ENCODE data around the gene PLXNA2. TPM values are rescaled to one million over a fixed set of nuclear protein-coding genes. Genes with fewer than 3 reads are reported as not detected.

PLXNA2 gene
- total and polyA plus RNA-seq, 2 of the 4 experiments (the other 2 are of a cell fraction), result 0.72 to 1.1 TPM

GRCh38 chr1:208068407-208068806 is 175.8 kb downstream of the PLXNA2 start:
- in situ Hi-C loops (cut with MboI; ENCODE audit: low sequenced_read_pairs), result no loop called here

More at GRCh38 chr1:208068407-208068806, 175.8 kb downstream of the PLXNA2 start:
- 33% methylated on average over 5 of the region's 7 CpGs; no CpG with 5 or more reads in 1 of the 2 experiments for WGBS, 2 experiments (ENCODE audit: extremely low coverage in 2 of 2, insufficient read length in 1 of 2)
- Histone ChIP-seq H3K56ac (ENCODE audit: extremely low read depth, insufficient read depth, low read length) (no peak overlapping the region), H2BK5ac (ENCODE audit: low read depth, low read length, poor library complexity, severe bottlenecking) (no peak overlapping the region), H4K5ac (ENCODE audit: low read depth, low read length) (no peak overlapping the region), H3K27ac (ENCODE audit: insufficient read depth, low read length) (no peak overlapping the region), H3K9me3 (ENCODE audit: control insufficient read depth, insufficient read depth, low read length) (no peaks in the 10 kb centered on the region), H3K23ac (ENCODE audit: low read depth, low read length) (no peak overlapping the region), H3K4me2 (ENCODE audit: low read depth, low read length) (no peak overlapping the region), H2BK20ac (ENCODE audit: low read depth, low read length) (no peak overlapping the region), H4K20me1 (ENCODE audit: insufficient read depth, low read length) (no peaks in the 10 kb centered on the region), H3K4me3 (ENCODE audit: insufficient read depth, low read depth, low read length) (no peak overlapping the region), H2AK5ac (ENCODE audit: low read depth, low read length) (no peak overlapping the region), H2AK9ac (replicated peaks; ENCODE audit: low read depth, low read length, poor library complexity) (no peak overlapping the region), H3K36me3 (ENCODE audit: control insufficient read depth, insufficient read depth, low read length) (no peaks in the 10 kb centered on the region), H2BK15ac (ENCODE audit: low read depth, low read length) (no peak overlapping the region), H3K4me1 (ENCODE audit: control insufficient read depth, insufficient read depth, low read length) (no peaks in the 10 kb centered on the region), H2AFZ (replicated peaks; ENCODE audit: low read length, poor library complexity) (no peak overlapping the region), H4K8ac (ENCODE audit: low read depth in 2 of 2, low read length in 2 of 2) (no peak overlapping the region), H3K4ac (ENCODE audit: low read depth, low read length) (no peak overlapping the region), H3K18ac (ENCODE audit: low read depth, low read length) (no peak overlapping the region), H3K9ac (ENCODE audit: low read depth, low read length) (no peak overlapping the region), H3K9me1 (ENCODE audit: insufficient read depth, low read length) (peaks cover 10% of the 10 kb centered on the region), H3K14ac (replicated peaks; ENCODE audit: low read depth, low read length) (no peak overlapping the region), H3K79me1 (ENCODE audit: low read depth in 1 of 2, low read length in 2 of 2) (no peaks in the 10 kb centered on the region), H3K27me3 (ENCODE audit: control insufficient read depth, insufficient read depth, low read length) (no peaks in the 10 kb centered on the region), H2BK120ac (ENCODE audit: low read depth, low read length) (no peak overlapping the region), H4K91ac (ENCODE audit: insufficient read depth, low read depth, low read length) (no peak overlapping the region)
- ATAC-seq (ENCODE audit: low read depth) (no peak), DNase-seq (no peak)
- intact Hi-C loops (cut with micrococcal nuclease), result no loop called here
- BruUV-seq (replicated peaks), result no TSS peak
- dilution Hi-C loops (cut with HindIII; ENCODE audit: low sequenced_read_pairs, unreplicated experiment), result no loop called here
- ChIA-PET POLR2A (ENCODE audit: unreplicated experiment) (no interaction called here), CTCF (no interaction called here)
- no peak for TF ChIP-seq CEBPB (IDR thresholded peaks at IDR 0.05; ENCODE audit: low read depth, low read length)
- no peak for TF ChIP-seq ELK1 (IDR thresholded peaks at IDR 0.05; ENCODE audit: borderline replicate concordance, low read depth, low read length)
- no peak for TF ChIP-seq BHLHE40 (IDR thresholded peaks at IDR 0.05; ENCODE audit: low read depth, low read length)
- no peak for TF ChIP-seq MAZ (IDR thresholded peaks at IDR 0.05; ENCODE audit: borderline replicate concordance, low read depth, low read length)
- TF ChIP-seq USF2 (IDR thresholded peaks at IDR 0.05; ENCODE audit: low read depth, low read length), result no peak
- no peak for TF ChIP-seq MXI1 (IDR thresholded peaks at IDR 0.05; ENCODE audit: borderline replicate concordance, low read depth, low read length)
- no peak for TF ChIP-seq CTCF (conservative IDR thresholded peaks at IDR 0.05; ENCODE audit: low read depth, low read length)
- TF ChIP-seq SMC3 (IDR thresholded peaks at IDR 0.05; ENCODE audit: low read depth, low read length), result no peak
- TF ChIP-seq RCOR1 (IDR thresholded peaks at IDR 0.05; ENCODE audit: insufficient replicate concordance, low read length), result no peak
- no peak for TF ChIP-seq CHD1 (IDR thresholded peaks at IDR 0.05; ENCODE audit: low read depth, low read length)
- no peak for TF ChIP-seq FOS (IDR thresholded peaks at IDR 0.05; ENCODE audit: low read depth, low read length)
- TF ChIP-seq MAFK (IDR thresholded peaks at IDR 0.05; ENCODE audit: low read depth, low read length), result no peak
- TF ChIP-seq NFE2L2 (IDR thresholded peaks at IDR 0.05; ENCODE audit: low read depth, low read length), result no peak
- no peak for TF ChIP-seq RFX5 (IDR thresholded peaks at IDR 0.05; ENCODE audit: low read depth, low read length)
- TF ChIP-seq RAD21 (IDR thresholded peaks at IDR 0.05; ENCODE audit: low read length), result no peak
- no peak for TF ChIP-seq POLR2A (IDR thresholded peaks at IDR 0.05; ENCODE audit: low read depth, low read length)
